Osteoblast (primary cell): ENCODE data around the gene RABL2B. TPM values are rescaled to one million over a fixed set of nuclear protein-coding genes. Genes with fewer than 3 reads are reported as not detected.

Source experiments
- DNase-seq: peaks from one replicate; pipeline ENCODE4 v3.0.0; 2011; ENCODE audit warnings: low spot score, mixed read lengths; ENCODE audit not compliant: insufficient read length; ENCODE audit errors: missing footprints
- H2AFZ ChIP-seq: 2 replicates; pipeline ENCODE4 v1.6.0; 2011; ENCODE audit warnings: mild to moderate bottlenecking, low read length
- H3K27ac ChIP-seq: 2 replicates; pipeline ENCODE4 v1.5.1; 2011; ENCODE audit warnings: mild to moderate bottlenecking, low read depth, low read length, moderate library complexity
- H3K27me3 ChIP-seq: 2 replicates; pipeline ENCODE4 v1.6.0; 2012; ENCODE audit warnings: mild to moderate bottlenecking, control low read depth, inconsistent platforms, low read length, moderate library complexity; ENCODE audit not compliant: insufficient read depth
- H3K36me3 ChIP-seq: 2 replicates; pipeline ENCODE4 v1.5.1; 2011; ENCODE audit warnings: mild to moderate bottlenecking, low read length, control low read depth, moderate library complexity; ENCODE audit not compliant: insufficient read depth
- H3K4me1 ChIP-seq: 2 replicates; pipeline ENCODE4 v1.5.1; 2011; ENCODE audit warnings: mild to moderate bottlenecking, low read length, control low read depth, moderate library complexity; ENCODE audit not compliant: insufficient read depth
- H3K4me2 ChIP-seq: 2 replicates; pipeline ENCODE4 v1.6.0; 2011; ENCODE audit warnings: mild to moderate bottlenecking, low read length; ENCODE audit not compliant: insufficient read depth
- H3K4me3 ChIP-seq: fragments of 200-600 bp; sonication (generic); 3 replicates; pipeline ENCODE4 v1.5.1; 2012; ENCODE audit warnings: mild to moderate bottlenecking, low read length, inconsistent platforms; ENCODE audit not compliant: insufficient read depth
- H3K79me2 ChIP-seq: 2 replicates; pipeline ENCODE4 v1.6.0; 2012; ENCODE audit warnings: mild to moderate bottlenecking, low read length, control low read depth, inconsistent platforms; ENCODE audit not compliant: insufficient read depth
- H3K9me3 ChIP-seq: 2 replicates; pipeline ENCODE4 v1.5.1; 2011; ENCODE audit warnings: low read depth, low read length, control low read depth
- H4K20me1 ChIP-seq: 2 replicates; pipeline ENCODE4 v1.6.0; 2012; ENCODE audit warnings: mild to moderate bottlenecking, low read length, control low read depth; ENCODE audit not compliant: insufficient read depth
- total RNA-seq: library from RNA; depleted of rRNA; stranded (reverse); fragments of >200 nt; gene quantifications from 2 replicates; pipeline ENCODE4 v1.2.3, GENCODE V29; 2012
- TF ChIP-seq, protein P1 (sequence below): IDR thresholded peaks from 2 replicates; pipeline ENCODE4 v1.5.1; 2011; ENCODE audit warnings: mild to moderate bottlenecking, low read depth, low read length, moderate library complexity; ENCODE audit errors: extremely low read depth

RABL2B gene
- total RNA-seq, 1 donor = 17.7 TPM

DNA sequence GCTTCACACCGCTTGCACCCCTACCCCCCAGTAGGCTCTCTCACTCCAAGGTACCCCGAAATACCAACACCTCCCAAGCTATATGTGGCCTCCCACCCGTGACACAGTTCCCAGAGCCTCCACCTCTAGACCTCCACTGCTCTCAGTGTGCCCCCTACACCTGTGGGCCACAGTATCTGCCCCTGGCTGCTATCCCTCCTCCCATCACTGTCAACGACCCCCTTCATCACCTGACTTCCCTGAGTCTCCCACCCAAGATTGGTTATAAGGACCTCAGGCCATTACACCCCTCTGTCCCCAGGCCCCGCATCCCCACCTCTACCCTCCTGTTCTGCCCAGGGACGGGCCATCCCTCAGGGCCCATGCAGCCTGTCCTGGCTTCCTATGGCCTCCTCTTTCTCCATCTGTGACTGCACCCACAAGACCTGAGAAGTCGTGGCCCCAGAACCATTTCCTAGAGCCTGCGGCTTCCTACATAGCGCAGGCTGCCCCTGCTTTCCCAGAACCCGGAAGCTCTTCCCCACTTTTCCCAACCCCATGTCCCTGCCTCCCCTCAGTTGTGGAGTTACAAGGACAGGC is 44.7 kb downstream of the RABL2B start:
- no peak overlapping the region for H3K4me3 ChIP-seq
- TF ChIP-seq, protein P1, sequence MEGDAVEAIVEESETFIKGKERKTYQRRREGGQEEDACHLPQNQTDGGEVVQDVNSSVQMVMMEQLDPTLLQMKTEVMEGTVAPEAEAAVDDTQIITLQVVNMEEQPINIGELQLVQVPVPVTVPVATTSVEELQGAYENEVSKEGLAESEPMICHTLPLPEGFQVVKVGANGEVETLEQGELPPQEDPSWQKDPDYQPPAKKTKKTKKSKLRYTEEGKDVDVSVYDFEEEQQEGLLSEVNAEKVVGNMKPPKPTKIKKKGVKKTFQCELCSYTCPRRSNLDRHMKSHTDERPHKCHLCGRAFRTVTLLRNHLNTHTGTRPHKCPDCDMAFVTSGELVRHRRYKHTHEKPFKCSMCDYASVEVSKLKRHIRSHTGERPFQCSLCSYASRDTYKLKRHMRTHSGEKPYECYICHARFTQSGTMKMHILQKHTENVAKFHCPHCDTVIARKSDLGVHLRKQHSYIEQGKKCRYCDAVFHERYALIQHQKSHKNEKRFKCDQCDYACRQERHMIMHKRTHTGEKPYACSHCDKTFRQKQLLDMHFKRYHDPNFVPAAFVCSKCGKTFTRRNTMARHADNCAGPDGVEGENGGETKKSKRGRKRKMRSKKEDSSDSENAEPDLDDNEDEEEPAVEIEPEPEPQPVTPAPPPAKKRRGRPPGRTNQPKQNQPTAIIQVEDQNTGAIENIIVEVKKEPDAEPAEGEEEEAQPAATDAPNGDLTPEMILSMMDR = no peak
- H3K27me3 ChIP-seq = peaks cover 26% of the 10 kb centered on the region
- no peak overlapping the region for H2AFZ ChIP-seq
- no peaks in the 10 kb centered on the region for H3K79me2 ChIP-seq
- no peak overlapping the region for H3K4me2 ChIP-seq
- DNase-seq = peak; percentile 81
- H3K27ac ChIP-seq = no peak overlapping the region
- H3K4me1 ChIP-seq = no peaks in the 10 kb centered on the region
- no peaks in the 10 kb centered on the region for H3K36me3 ChIP-seq
- H4K20me1 ChIP-seq = no peaks in the 10 kb centered on the region
- H3K9me3 ChIP-seq = no peaks in the 10 kb centered on the region

DNA sequence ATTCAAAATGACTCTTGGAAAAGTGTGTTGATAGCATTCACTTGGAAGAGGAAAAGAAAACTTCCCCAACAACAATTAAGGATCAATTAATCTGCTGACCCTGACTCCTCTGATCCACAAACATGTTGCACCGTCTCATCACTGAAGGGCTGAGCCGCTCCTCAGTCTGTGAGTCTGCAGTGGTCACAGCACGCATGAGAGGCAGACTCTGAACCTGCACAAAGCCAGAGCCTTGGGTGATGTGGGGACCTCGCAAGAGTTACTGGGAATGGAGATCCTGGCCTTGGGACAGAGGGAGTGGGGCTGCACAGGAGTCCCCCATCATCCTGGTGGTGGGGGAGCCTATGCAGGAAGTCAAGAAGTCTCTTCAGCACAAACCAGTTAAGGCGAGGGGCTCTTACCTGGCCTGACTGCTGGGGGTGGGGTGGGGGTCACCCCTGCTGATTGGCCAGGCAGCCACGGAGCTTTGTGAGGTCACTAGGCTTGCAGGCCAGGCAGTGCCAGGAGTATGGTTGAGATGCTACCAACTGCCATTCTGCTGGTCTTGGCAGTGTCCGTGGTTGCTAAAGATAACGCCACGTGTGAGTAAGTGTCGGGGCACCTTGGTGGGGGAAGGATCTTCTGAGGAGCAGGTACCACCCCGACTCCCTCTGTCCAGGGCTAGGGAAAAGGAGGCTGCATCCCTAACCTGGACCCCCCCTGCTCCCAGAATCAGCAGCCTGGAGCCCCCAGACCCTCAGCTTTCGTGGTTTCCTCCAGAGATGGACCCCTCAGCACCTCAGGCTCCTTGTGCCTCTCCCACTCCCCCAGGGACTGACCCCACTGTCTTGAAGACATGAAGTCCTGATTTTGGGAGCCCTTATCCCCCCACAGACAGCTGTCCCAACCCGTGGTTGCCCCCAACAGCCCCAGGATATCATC is 45.4 kb downstream of the RABL2B start, which contains the start of gene ACR:
Gene ACR, plus strand, starts transcription at position 477 of the 921 bp plus-strand sequence. Its CDS starts 32 bp downstream, at position 509.
- Histone ChIP-seq H3K79me2 (no peaks in the 10 kb centered on the region), H2AFZ (no peak within 1 kb of the TSS), H3K27me3 (peaks cover 26% of the 10 kb centered on the region), H3K4me1 (no peaks in the 10 kb centered on the region), H3K27ac (no peak within 1 kb of the TSS), H3K9me3 (no peaks in the 10 kb centered on the region), H3K4me3 (no peak within 1 kb of the TSS), H3K36me3 (no peaks in the 10 kb centered on the region), H3K4me2 (no peak within 1 kb of the TSS), H4K20me1 (no peaks in the 10 kb centered on the region)
- peak; percentile 49 for DNase-seq
- TF ChIP-seq, protein P1 = no peak

DNA sequence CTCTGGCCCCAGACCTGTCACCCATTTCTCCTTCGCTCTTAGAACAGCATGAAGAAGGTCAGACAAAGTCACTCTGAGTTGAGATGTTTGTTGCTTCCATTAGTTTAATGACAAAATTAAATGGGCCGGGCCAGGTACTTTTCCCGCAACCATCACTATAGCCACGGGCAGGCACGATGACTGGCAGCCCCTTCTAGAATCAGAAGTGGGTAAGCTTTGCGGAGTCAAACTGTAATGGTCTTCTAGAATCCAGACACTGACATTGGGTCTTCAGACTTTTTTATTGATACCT is 47.8 kb downstream of the RABL2B start:
- Histone ChIP-seq H2AFZ (no peak overlapping the region), H3K9me3 (no peaks in the 10 kb centered on the region), H3K27me3 (peaks cover 30% of the 10 kb centered on the region), H3K4me1 (no peaks in the 10 kb centered on the region), H3K79me2 (no peaks in the 10 kb centered on the region), H3K36me3 (no peaks in the 10 kb centered on the region), H3K4me2 (no peak overlapping the region), H3K27ac (no peak overlapping the region), H4K20me1 (peaks cover 2% of the 10 kb centered on the region), H3K4me3 (no peak overlapping the region)
- TF ChIP-seq, protein P1 = no peak
- DNase-seq = peak; percentile 59
